OCI-LY3 (cell line): ENCODE data around the gene RPS19BP1.

Experiments
- H2AFZ ChIP-seq: fragments of 200-600, 300-600 bp; shearing (Covaris generic); 2 replicates; pipeline ENCODE4 v1.6.0; 2014; ENCODE audit warnings: antibody characterized with exemption, low read depth, low read length
- H3K27ac ChIP-seq: fragments of 200-600, 300-600 bp; sonication (generic); 2 replicates; pipeline ENCODE4 v1.5.1; 2014; ENCODE audit warnings: mild to moderate bottlenecking, low read length, moderate library complexity, mixed read lengths
- H3K27me3 ChIP-seq: fragments of 200-600, 300-600 bp; sonication (generic); 2 replicates; pipeline ENCODE4 v1.6.1; 2014; ENCODE audit warnings: low read depth, low read length, mixed read lengths
- H3K36me3 ChIP-seq: fragments of 200-600, 300-600 bp; sonication (generic); replicated peaks from 2 replicates; pipeline ENCODE3; 2014; ENCODE audit warnings: low read depth, low read length, mixed read lengths
- H3K4me1 ChIP-seq: fragments of 300-600, 200-600 bp; sonication (generic); 2 replicates; pipeline ENCODE4 v1.6.1; 2014; ENCODE audit warnings: low read length, mixed read lengths
- H3K4me2 ChIP-seq: fragments of 200-600, 300-600 bp; sonication (generic); 2 replicates; pipeline ENCODE4 v1.6.1; 2014; ENCODE audit warnings: low read length, mixed read lengths
- H3K4me3 ChIP-seq: fragments of 300-600, 200-600 bp; sonication (generic); 2 replicates; pipeline ENCODE4 v1.5.1; 2014; ENCODE audit warnings: antibody characterized with exemption, mild to moderate bottlenecking, low read length, moderate library complexity
- H3K79me2 ChIP-seq: fragments of 300-600, 200-600 bp; shearing (Covaris generic); 2 replicates; pipeline ENCODE4 v1.6.1; 2014; ENCODE audit warnings: mild to moderate bottlenecking, low read length, mixed read lengths
- H3K9ac ChIP-seq: fragments of 300-600, 200-600 bp; shearing (Covaris generic); 2 replicates; pipeline ENCODE4 v1.6.0; 2014; ENCODE audit warnings: mild to moderate bottlenecking, low read length, moderate library complexity
- H3K9me3 ChIP-seq: fragments of 200-600, 300-600 bp; shearing (Covaris generic); 2 replicates; pipeline ENCODE4 v1.6.1; 2014; ENCODE audit warnings: low read length, mixed read lengths; ENCODE audit not compliant: insufficient read depth
- H4K20me1 ChIP-seq: fragments of 200-600, 300-600 bp; sonication (generic); 2 replicates; pipeline ENCODE4 v1.6.1; 2016; ENCODE audit warnings: low read length, mixed read lengths; ENCODE audit not compliant: insufficient read depth
- CTCF ChIP-seq: fragments of 200-600, 300-600 bp; sonication (generic); IDR thresholded peaks from 2 replicates; pipeline ENCODE4 v1.5.1; 2014; ENCODE audit warnings: antibody characterized with exemption, low read length, low read depth
- EZH2phosphoT487 ChIP-seq: fragments of 200-600 bp; shearing (Covaris generic); IDR thresholded peaks from 2 replicates; pipeline ENCODE4 v1.6.1; 2018; ENCODE audit warnings: antibody characterized with exemption, mixed run types, low read depth

The RPS19BP1 gene

GRCh38 chr22:39494471-39495120, 38.0 kb downstream of the RPS19BP1 start:
- H3K36me3 ChIP-seq, result peaks cover 14% of the 10 kb centered on the region
- H3K27ac ChIP-seq, result no peak overlapping the region
- no peak overlapping the region for H3K4me2 ChIP-seq
- H3K9ac ChIP-seq, result no peak overlapping the region
- no peaks in the 10 kb centered on the region for H3K27me3 ChIP-seq
- no peak overlapping the region for H2AFZ ChIP-seq
- no peaks in the 10 kb centered on the region for H3K9me3 ChIP-seq
- TF ChIP-seq EZH2phosphoT487 (no peak), CTCF (no peak)
- peaks cover 11% of the 10 kb centered on the region for H3K79me2 ChIP-seq
- H4K20me1 ChIP-seq, result peaks cover 32% of the 10 kb centered on the region
- H3K4me3 ChIP-seq, result no peak overlapping the region
- H3K4me1 ChIP-seq, result peaks cover 19% of the 10 kb centered on the region

- Histone ChIP-seq H3K79me2 (peaks cover 20% of the 10 kb centered on the region), H3K36me3 (peaks cover 21% of the 10 kb centered on the region), H3K4me3 (no peak overlapping the region), H3K27ac (no peak overlapping the region), H2AFZ (no peak overlapping the region), H3K27me3 (no peaks in the 10 kb centered on the region), H3K9ac (no peak overlapping the region), H4K20me1 (peaks cover 40% of the 10 kb centered on the region), H3K4me2 (no peak overlapping the region), H3K4me1 (peaks cover 22% of the 10 kb centered on the region), H3K9me3 (no peaks in the 10 kb centered on the region)
- TF ChIP-seq EZH2phosphoT487 (no peak), CTCF (no peak)
These were observed 38.8 kb downstream of the RPS19BP1 start for GRCh38 chr22:39493759-39494158.

DNA sequence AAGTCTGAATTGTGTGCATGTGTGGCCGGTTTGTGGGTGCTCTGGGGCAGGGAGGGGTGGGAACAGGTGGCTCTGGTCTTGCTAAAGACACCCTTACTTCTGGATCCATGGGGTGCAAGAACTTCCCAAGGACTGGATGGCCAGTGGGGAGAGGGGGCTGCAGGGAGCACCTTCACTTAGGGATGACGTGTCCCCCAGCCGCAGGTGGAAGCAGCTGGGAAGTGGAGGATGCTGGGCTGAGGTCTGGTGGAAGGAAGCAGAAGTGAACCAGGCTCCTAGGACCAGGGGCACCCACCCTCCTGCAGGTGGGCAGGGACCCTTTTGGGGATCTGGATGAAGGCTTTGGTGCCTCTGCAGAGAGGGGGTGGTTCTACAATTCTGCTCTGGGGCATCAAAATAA, 40.4 kb downstream of the RPS19BP1 start:
- Histone ChIP-seq H3K9ac (no peak overlapping the region), H3K4me1 (peaks cover 22% of the 10 kb centered on the region), H3K4me3 (no peak overlapping the region), H3K36me3 (peaks cover 36% of the 10 kb centered on the region), H2AFZ (no peak overlapping the region), H4K20me1 (peaks cover 52% of the 10 kb centered on the region), H3K27ac (no peak overlapping the region), H3K79me2 (peaks cover 33% of the 10 kb centered on the region), H3K9me3 (no peaks in the 10 kb centered on the region), H3K4me2 (no peak overlapping the region), H3K27me3 (no peaks in the 10 kb centered on the region)
- TF ChIP-seq EZH2phosphoT487, result no peak
- no peak for TF ChIP-seq CTCF

DNA sequence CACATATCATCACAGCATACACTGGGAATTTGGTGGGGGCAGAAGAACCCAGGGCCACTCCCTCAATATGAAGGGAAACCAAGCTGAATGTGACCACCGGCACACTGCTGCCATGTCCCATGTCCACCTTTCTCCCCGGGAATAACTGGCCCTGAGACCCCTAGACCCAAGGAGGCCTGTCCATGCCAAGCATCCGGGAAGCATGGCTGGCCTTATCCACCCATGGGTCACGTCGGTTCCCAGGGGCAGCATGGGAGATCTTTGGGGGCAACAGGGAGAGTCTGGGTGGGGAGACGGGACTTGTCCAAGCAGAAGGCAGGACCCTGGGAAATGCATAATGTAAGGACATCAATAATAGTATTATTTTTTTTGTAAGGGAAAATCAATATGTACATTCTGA, 40.9 kb downstream of the RPS19BP1 start:
- Histone ChIP-seq H3K9me3 (no peaks in the 10 kb centered on the region), H3K36me3 (peaks cover 38% of the 10 kb centered on the region), H3K27me3 (no peaks in the 10 kb centered on the region), H3K79me2 (peaks cover 38% of the 10 kb centered on the region), H3K27ac (no peak overlapping the region), H2AFZ (no peak overlapping the region), H3K4me2 (no peak overlapping the region), H3K9ac (no peak overlapping the region), H4K20me1 (peaks cover 57% of the 10 kb centered on the region), H3K4me1 (peaks cover 22% of the 10 kb centered on the region), H3K4me3 (no peak overlapping the region)
- TF ChIP-seq EZH2phosphoT487 (no peak), CTCF (no peak)
